ENCODE measurements around the gene SPRING1.
"Not testable (repeated sequence)": the region's sequence is repeated elsewhere in the genome, so short reads cannot be mapped to it uniquely, and the experiment has no call there.

The SPRING1 gene, protein sequence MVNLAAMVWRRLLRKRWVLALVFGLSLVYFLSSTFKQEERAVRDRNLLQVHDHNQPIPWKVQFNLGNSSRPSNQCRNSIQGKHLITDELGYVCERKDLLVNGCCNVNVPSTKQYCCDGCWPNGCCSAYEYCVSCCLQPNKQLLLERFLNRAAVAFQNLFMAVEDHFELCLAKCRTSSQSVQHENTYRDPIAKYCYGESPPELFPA

DNA sequence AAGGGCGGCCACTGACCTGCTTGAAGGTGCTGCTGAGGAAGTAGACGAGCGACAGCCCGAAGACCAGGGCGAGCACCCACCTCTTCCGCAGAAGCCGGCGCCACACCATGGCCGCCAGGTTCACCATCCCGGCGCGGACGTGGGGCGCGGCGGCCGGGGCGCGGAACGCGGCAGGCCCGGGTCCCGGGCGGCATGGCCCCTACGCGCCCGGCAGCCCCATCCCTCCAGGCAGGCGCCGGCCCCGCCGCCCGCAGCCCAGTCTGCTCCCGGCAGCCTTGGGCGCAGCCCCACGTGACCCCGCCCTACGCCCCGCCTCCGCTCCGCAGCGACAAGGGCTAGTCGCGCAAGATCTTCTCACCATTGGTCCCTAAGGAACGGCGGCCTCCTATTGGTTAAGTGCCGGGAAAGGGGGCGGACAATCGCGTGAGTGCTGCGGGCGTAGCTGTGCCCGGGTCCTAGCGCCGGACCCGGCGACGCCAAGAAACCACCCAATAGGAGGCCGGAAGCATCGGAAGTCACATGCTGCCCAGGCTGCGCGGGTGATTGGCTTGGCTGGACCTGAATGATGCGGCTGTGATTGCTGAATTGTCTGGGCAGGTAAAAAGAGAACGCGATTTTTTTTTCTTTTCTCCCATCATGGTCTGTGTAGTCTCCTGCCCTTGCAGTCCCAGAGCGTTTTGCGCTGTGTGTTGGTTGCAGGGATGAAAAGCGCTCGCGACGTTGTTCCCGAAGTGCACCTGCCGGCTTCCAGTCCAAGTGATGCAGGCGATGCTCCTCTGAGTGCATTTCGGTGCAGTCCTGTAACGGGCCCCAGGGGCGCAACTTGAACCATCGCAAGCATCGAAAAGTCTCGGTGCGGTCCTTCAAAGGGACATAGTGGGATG lies at the start of gene SPRING1, which contains the start of gene RNFT2:
TSS of gene SPRING1 (minus strand) at position 296 of the 884 bp plus-strand sequence. CDS start at position 127, 169 bp downstream.
TSS of gene RNFT2 (plus strand) at position 542 of the 884 bp plus-strand sequence. CDS start 2,183 bp downstream, outside the sequence.
- peak; percentile 91 for DNase-seq (ENCODE audit: low read depth)

GRCh38 chr12:116784238-116784612 lies 46.4 kb upstream of the SPRING1 start:
- no peak for DNase-seq (ENCODE audit: low read depth)

DNA sequence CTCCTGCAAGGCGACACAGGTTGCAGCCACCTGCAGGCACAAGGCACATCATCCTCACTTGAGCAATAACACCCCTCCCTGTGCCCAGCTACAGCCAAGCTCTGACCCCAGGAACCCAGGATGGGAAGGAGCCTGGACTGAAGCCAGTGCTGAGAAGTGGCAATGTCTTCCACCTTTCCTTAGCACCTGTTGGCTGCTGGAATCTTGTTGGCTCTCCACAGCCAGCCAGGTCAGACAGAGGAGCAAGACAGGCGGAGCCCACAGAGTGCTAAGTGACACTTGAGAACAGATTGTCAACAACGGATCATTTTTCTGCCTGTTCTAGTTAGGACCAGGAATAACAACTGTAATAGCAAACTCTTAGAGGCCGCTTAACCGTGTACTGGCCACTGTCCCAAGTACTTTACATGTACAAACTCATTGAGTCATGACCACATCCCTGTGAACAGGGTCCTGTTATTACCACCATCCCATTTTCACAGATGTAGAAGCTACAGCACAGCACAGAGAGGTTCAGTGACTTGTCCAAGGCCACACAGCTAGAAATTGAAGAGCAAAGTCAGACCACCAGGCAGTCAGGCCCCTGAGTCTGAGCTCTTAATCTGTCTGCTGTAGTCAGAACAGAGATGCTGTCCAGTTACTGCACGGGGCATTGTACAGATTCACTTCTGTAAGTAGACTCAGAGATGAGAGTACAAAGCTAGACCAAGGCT lies 45.8 kb upstream of the SPRING1 start:
- DNase-seq (ENCODE audit: low read depth) = no peak

DNA sequence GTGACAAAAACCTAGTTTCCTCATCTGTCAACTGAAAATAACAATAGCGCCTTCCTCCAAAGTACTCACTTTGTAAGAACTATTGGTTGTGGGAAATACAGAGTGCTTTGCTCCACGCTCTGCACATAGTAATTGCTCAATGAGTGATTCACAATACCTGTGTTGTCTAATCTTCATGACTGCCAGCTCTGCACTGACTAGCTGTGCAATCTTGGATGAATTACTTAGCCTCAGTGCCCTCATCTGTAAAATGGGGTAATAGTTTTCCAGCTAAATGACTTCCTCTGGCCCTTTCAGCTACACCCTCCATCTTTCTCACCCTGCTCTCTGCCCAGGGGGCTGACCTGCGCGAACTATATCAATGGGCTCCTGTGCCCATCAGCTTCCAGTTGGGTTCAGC lies 43.1 kb upstream of the SPRING1 start:
- no peak for DNase-seq (ENCODE audit: low read depth)

- DNase-seq (ENCODE audit: low read depth) = no peak
Observed at GRCh38 chr12:116779597-116779996, 41.7 kb upstream of the SPRING1 start.

GRCh38 chr12:116777245-116777644 lies 39.4 kb upstream of the SPRING1 start:
- DNase-seq (ENCODE audit: low read depth) = no peak

GRCh38 chr12:116774020-116774419 lies 36.2 kb upstream of the SPRING1 start:
- DNase-seq (ENCODE audit: low read depth) = no peak

DNA sequence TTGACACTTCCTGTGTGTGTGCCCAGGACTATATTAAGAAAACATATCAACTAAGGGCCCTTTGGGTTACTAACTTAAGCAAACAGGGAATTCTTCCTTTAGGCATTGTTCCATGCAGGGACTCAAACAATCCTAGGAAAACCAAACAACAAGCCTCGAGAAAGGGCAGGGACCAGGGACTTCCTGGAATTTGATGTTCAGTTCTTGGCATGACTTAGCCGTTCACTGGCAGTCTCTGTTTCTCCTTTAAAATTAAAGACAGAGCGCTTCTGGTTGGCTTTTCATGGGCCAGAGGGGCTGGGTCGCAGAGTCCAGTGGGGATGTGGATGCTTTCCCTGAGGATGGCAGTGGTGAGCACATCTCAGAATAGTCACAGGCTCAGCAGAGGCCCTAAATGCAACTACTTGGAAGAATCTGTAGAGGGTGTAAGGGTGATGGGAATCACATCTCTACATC lies 35.4 kb upstream of the SPRING1 start:
- DNase-seq (ENCODE audit: low read depth) = no peak

DNA sequence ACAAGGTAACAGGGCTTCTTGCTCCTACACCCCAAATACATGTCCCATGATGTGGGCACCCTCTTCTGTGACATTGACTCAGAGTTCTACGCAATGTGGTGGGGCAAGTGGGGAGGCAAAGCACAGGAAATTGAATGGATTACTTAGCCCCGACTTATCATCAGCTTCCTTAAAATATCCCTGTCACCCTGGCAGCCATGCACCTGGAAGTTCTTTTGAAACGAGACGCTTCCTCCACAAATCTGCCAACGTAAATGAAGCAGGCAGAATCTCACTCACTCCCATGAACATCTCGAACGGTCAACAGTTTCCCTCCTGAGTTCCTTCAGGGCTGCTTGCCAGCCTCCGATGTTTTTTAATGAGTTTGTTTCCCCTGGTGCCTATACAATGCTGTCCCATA lies 33.8 kb upstream of the SPRING1 start:
- DNase-seq (ENCODE audit: low read depth) = no peak

DNA sequence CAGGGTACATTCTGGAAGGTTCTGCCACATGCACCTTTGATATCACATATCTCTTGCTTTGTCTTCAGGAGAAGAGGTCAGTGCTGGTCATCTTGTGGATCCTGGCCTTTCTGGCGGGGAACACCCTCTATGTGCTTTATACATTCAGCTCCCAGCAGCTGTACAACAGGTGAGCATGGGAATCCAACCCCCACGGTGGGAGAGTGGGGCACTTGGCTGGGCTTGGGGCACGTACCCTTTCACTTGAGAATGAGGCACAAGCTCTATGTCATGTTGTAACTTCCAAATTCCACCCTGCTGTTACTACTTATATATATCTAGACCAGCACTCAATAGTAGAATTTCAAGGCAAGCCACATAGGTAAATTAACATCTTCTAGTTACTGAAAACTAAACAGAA lies 28.9 kb upstream of the SPRING1 start:
- no peak for DNase-seq (ENCODE audit: low read depth)

GRCh38 chr12:116766285-116766684 lies 28.4 kb upstream of the SPRING1 start:
- no peak for DNase-seq (ENCODE audit: low read depth)

DNA sequence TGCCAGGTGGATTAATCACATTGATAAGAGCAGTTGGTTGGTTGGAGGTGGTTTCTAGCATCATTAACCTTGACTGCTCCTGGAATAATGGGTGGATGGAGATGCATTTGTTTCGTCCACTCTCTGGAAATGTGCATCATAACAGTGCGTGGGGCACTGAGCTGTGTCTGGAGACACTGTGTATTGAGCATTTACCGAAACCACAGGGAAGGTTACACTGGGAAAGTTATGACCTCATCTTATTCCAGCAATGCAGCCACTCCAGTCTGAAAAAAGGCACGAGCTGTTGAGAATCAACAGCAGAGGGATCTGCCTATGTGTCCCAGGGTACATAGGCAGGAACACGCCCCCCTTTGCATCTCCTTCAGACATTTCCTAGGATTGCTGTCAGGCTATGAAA lies 27.4 kb upstream of the SPRING1 start:
- no peak for DNase-seq (ENCODE audit: low read depth)

- DNase-seq (ENCODE audit: low read depth) = no peak
Observed at GRCh38 chr12:116761499-116761898, 23.6 kb upstream of the SPRING1 start.

DNA sequence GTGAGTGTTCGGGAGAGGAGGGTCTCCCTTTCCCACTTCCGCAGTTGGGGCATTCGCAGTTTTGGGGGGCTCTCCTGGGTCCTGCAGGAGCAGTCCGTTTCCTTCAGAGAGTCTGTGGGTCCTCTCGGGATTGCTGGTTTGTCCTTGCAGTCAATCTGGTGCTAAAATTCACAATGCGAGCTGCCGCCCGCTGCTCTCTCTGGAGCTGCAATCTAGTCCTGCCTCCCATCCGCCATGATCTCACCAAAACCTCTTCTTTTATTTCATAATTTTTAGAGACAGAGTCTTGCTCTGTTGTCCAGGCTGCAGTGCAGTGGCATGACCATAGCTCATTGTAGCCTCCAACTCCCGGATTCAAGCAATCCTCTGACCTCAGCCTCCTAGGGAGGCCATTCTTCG lies 22.8 kb upstream of the SPRING1 start:
- DNase-seq (ENCODE audit: low read depth) = no peak

DNA sequence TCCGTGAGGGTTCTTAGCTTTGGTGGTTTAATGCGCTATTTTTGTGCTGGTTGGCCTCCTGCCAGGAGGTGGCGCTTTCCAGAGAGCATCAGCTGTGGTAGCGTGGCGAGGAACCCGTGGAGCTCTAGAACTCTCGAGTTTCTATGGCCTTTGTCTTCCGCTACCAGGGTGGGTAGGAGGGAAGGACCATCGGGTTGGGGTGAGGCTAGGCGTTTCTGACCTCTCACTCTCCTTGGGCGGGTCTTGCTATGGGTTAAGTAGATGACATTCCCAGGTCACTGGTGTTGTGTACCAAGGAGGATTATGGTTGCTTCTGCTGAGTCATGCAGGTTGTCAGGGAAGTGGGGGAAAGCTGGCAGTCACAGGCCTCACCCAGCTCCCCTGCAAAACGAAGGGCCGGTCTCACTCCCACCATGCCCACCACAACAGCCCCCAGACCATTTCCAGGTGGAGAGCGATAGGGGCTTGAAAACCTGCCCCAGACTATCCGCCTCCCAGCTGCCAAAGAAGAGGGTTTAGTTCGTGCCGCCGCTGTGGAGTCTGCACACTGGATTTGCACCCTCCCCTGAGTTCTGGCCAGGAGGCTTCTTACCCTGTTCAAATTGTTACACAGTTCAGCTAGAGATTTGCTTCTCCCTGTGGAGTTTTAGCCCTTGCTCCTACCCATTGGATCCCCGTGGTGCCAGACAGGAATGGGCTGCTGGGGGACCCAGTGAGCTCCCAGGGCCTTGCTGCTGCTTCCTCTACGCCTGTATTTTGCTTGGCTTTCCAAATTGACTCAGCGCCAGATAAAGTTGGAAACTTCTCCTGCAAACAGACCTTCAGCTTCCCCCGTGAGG lies 22.1 kb upstream of the SPRING1 start:
- no peak for DNase-seq (ENCODE audit: low read depth)

DNA sequence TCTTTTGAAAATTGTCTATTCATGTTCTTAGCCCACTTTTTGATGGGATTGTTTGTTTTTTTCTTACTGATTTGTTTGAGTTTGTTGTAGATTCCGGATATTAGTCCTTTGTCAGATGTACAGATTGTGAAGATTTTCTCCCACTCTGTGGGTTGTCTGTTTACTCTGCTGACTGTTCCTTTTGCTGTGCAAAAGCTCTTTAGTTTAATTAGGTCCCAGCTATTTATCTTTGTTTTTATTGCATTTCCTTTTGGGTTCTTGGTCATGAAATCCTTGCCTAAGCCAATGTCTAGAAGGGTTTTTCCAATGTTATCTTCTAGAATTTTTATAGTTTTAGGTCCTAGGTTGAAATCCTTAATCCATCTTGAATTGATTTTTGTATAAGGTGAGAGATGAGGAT lies 16.9 kb upstream of the SPRING1 start:
- not testable (repeated sequence) for DNase-seq (ENCODE audit: low read depth)

DNA sequence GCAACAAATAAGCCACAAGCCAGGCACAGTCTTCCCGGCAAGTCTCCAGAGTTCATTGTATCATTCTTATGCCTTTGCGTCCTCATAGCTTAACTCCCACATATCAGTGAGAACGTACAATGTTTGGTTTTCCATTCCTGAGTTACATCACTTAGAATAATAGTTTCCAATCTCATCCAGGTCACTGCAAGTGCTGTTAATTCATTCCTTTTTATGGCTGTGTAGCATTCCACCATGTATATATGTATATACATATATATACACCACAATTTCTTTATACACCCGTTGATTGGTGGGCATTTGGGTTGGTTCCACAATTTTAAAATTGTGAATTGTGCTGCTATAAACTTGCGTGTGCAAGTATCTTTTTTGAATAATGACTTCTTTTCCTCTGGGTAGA lies 16.2 kb upstream of the SPRING1 start:
- not testable (repeated sequence) for DNase-seq (ENCODE audit: low read depth)

DNA sequence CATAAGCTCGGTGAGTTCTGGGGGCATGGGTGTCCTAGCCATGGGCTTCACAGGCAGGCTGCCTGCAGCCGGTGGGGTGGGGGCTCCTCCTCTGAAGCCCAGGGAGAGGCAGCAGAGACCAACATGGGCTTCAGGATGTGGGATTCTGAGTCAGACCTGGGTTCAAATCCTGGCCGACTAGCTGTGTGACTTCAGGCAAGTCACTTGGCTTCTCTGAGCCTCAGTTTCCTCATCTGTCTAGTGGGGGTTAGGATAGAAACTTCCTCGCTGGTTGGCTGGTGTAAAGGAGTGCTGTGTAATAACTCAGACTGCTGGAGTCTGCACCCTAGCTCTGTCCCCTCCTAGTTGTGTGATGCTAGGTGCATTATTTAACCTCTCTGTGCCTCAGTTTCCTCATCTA lies 12.4 kb upstream of the SPRING1 start:
- DNase-seq (ENCODE audit: low read depth) = no peak

DNA sequence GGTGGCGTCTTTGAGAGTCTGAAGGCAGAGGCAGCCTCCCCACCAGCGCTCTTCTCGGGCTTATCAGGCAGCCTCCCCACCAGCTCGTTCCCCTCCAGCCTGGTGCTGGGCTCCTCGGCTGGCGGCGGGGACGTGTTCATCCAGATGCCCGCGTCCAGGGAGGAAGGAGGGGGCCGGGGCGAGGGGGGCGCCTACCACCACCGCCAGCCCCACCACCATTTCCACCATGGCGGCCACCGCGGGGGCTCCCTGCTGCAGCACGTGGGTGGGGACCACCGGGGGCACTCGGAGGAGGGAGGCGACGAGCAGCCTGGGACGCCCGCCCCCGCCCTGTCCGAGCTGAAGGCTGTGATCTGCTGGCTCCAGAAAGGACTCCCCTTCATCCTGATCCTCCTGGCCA lies 12.0 kb upstream of the SPRING1 start:
- no peak for DNase-seq (ENCODE audit: low read depth)

GRCh38 chr12:116745554-116745953 lies 7.7 kb upstream of the SPRING1 start:
- DNase-seq (ENCODE audit: low read depth) = no peak

GRCh38 chr12:116744766-116745165 lies 6.9 kb upstream of the SPRING1 start:
- DNase-seq (ENCODE audit: low read depth) = no peak

GRCh38 chr12:116742787-116743186 lies 4.9 kb upstream of the SPRING1 start:
- not testable (repeated sequence) for DNase-seq (ENCODE audit: low read depth)
